IMR-90 (cell line): ENCODE results near the gene SINHCAF. TPM values are rescaled to one million over a fixed set of nuclear protein-coding genes. Genes with fewer than 3 reads are reported as not detected.

Source experiments
- ATAC-seq: fragments of 200-7000 bp; cut with Tn5 transposase; 2 replicates; pipeline ENCODE4 v1.9.1; 2020; ENCODE audit warnings: low read depth, mild to moderate bottlenecking, moderate library complexity
- BruUV-seq: library from RNA; stranded (reverse); fragments of 400-500 nt; replicated peaks from 2 replicates; lab custom pipeline; 2021; lab: Mats Ljungman, UMichigan
- CTCF ChIA-PET: fragments of 300-600 bp; formaldehyde crosslinking; extraction: SDS; loops from one replicate; lab custom pipeline; 2021; ENCODE audit warnings: antibody characterized with exemption; lab: Yijun Ruan, JAX
- POLR2A ChIA-PET: fragments of 300-600 bp; sonication (Branson Sonifier 250); formaldehyde crosslinking; loops from one replicate; lab custom pipeline; 2022; ENCODE audit warnings: antibody characterized with exemption; ENCODE audit not compliant: unreplicated experiment; lab: Charles Lee
- DNase-seq: peaks from one replicate; pipeline ENCODE4 v3.0.0; 2013
- H2AFZ ChIP-seq: replicated peaks from 2 replicates; pipeline ENCODE3; 2013; ENCODE audit warnings: low read length, mild to moderate bottlenecking; ENCODE audit not compliant: poor library complexity
- H2AK5ac ChIP-seq: 2 replicates; pipeline ENCODE4 v1.6.1; 2013; ENCODE audit warnings: low read depth, low read length, inconsistent platforms
- H2AK9ac ChIP-seq: replicated peaks from 2 replicates; pipeline ENCODE3; 2013; ENCODE audit warnings: mild to moderate bottlenecking, low read depth, low read length, moderate library complexity; ENCODE audit not compliant: poor library complexity
- H2BK120ac ChIP-seq: 2 replicates; pipeline ENCODE4 v1.6.1; 2013; ENCODE audit warnings: low read depth, low read length, inconsistent platforms
- H2BK15ac ChIP-seq: 3 replicates; pipeline ENCODE4 v1.6.1; 2013; ENCODE audit warnings: low read depth, low read length, inconsistent platforms
- H2BK20ac ChIP-seq: 2 replicates; pipeline ENCODE4 v1.6.1; 2013; ENCODE audit warnings: low read depth, mild to moderate bottlenecking, inconsistent platforms, low read length, moderate library complexity
- H2BK5ac ChIP-seq: 2 replicates; pipeline ENCODE4 v1.6.1; 2013; ENCODE audit warnings: mild to moderate bottlenecking, low read depth, low read length, inconsistent platforms; ENCODE audit not compliant: poor library complexity, severe bottlenecking
- H3K14ac ChIP-seq: replicated peaks from 2 replicates; pipeline ENCODE4 v1.6.1; 2013; ENCODE audit warnings: low read depth, low read length, inconsistent platforms
- H3K18ac ChIP-seq: 2 replicates; pipeline ENCODE4 v1.6.1; 2013; ENCODE audit warnings: low read depth, low read length, control low read depth
- H3K23ac ChIP-seq: 2 replicates; pipeline ENCODE4 v1.6.1; 2013; ENCODE audit warnings: low read depth, low read length, inconsistent platforms
- H3K27ac ChIP-seq: 2 replicates; pipeline ENCODE4 v1.5.1; 2013; ENCODE audit warnings: mild to moderate bottlenecking, control low read depth, low read length; ENCODE audit not compliant: insufficient read depth
- H3K27me3 ChIP-seq: 2 replicates; pipeline ENCODE4 v1.6.1; 2013; ENCODE audit warnings: low read length; ENCODE audit not compliant: control insufficient read depth, insufficient read depth
- H3K36me3 ChIP-seq: 2 replicates; pipeline ENCODE4 v1.6.1; 2013; ENCODE audit warnings: low read length, mixed read lengths; ENCODE audit not compliant: control insufficient read depth, insufficient read depth
- H3K4ac ChIP-seq: 2 replicates; pipeline ENCODE4 v1.6.1; 2013; ENCODE audit warnings: low read depth, low read length, inconsistent platforms
- H3K4me1 ChIP-seq: 2 replicates; pipeline ENCODE4 v1.6.1; 2013; ENCODE audit warnings: low read length, mixed read lengths; ENCODE audit not compliant: control insufficient read depth, insufficient read depth
- H3K4me2 ChIP-seq: 2 replicates; pipeline ENCODE4 v1.6.1; 2013; ENCODE audit warnings: low read depth, mild to moderate bottlenecking, control low read depth, low read length, moderate library complexity
- H3K4me3 ChIP-seq: 2 replicates; pipeline ENCODE4 v1.5.1; 2013; ENCODE audit warnings: low read depth, mild to moderate bottlenecking, control low read depth, low read length, moderate library complexity; ENCODE audit not compliant: insufficient read depth
- H3K56ac ChIP-seq: 2 replicates; pipeline ENCODE4 v1.6.1; 2013; ENCODE audit warnings: low read length, inconsistent platforms; ENCODE audit not compliant: insufficient read depth; ENCODE audit errors: extremely low read depth
- H3K79me1 ChIP-seq, 2 experiments: 2 replicates each; pipeline ENCODE4 v1.6.1; 2013; ENCODE audit warnings: low read length in 2 of 2, inconsistent platforms in 1 of 2, low read depth in 1 of 2
- H3K9ac ChIP-seq: 2 replicates; pipeline ENCODE4 v1.6.1; 2013; ENCODE audit warnings: low read depth, low read length, control low read depth
- H3K9me1 ChIP-seq: 2 replicates; pipeline ENCODE4 v1.6.1; 2013; ENCODE audit warnings: low read length, inconsistent platforms; ENCODE audit not compliant: insufficient read depth
- H3K9me3 ChIP-seq: 2 replicates; pipeline ENCODE4 v1.6.1; 2013; ENCODE audit warnings: low read length; ENCODE audit not compliant: control insufficient read depth, insufficient read depth
- H4K20me1 ChIP-seq: 2 replicates; pipeline ENCODE4 v1.6.1; 2013; ENCODE audit warnings: low read length, inconsistent platforms; ENCODE audit not compliant: insufficient read depth
- H4K5ac ChIP-seq: 2 replicates; pipeline ENCODE4 v1.6.1; 2013; ENCODE audit warnings: mild to moderate bottlenecking, low read depth, low read length, control low read depth
- H4K8ac ChIP-seq, 2 experiments: 2 replicates each; pipeline ENCODE4 v1.6.1; 2013; ENCODE audit warnings: low read depth in 2 of 2, low read length in 2 of 2, control low read depth in 1 of 2, inconsistent platforms in 1 of 2
- H4K91ac ChIP-seq: 2 replicates; pipeline ENCODE4 v1.6.1; 2013; ENCODE audit warnings: low read depth, low read length, inconsistent platforms; ENCODE audit not compliant: insufficient read depth
- CEBPB ChIP-seq: IDR thresholded peaks from 2 replicates; pipeline ENCODE4 v1.6.1; 2012; ENCODE audit warnings: low read depth, low read length, improper control_type of control experiment
- CHD1 ChIP-seq: IDR thresholded peaks from 2 replicates; pipeline ENCODE4 v1.6.1; 2012; ENCODE audit warnings: low read depth, low read length, improper control_type of control experiment
- FOS ChIP-seq: fragments of 150-350 bp; IDR thresholded peaks from 2 replicates; pipeline ENCODE4 v1.6.1; 2016; ENCODE audit warnings: low read depth, low read length
- NFE2L2 ChIP-seq: fragments of 150-350 bp; IDR thresholded peaks from 2 replicates; pipeline ENCODE4 v1.6.1; 2016; ENCODE audit warnings: low read depth, mild to moderate bottlenecking, low read length
- WGBS, 2 experiments: methylation state at CpG; one replicate each; pipeline versions ENCODE4 v1.1.5 to v1.1.7; 2013; ENCODE audit warnings: missing lambda C conversion rate in 2 of 2; ENCODE audit not compliant: insufficient read length in 1 of 2; ENCODE audit errors: extremely low coverage in 2 of 2; 5-methylcytosine and 5-hydroxymethylcytosine counted together
- dilution Hi-C: fragments of 300-500 bp; cut with HindIII; formaldehyde crosslinking; loops from one replicate; pipeline ENCODE4 v1.14.3; 2018; ENCODE audit warnings: low sequenced_read_pairs; ENCODE audit not compliant: unreplicated experiment
- in situ Hi-C: fragments of 300-500 bp; cut with MboI; formaldehyde crosslinking; loops from 3 replicates; pipeline ENCODE4 v1.14.3; 2019; ENCODE audit warnings: low sequenced_read_pairs, inconsistent platforms, mixed read lengths
- intact Hi-C: fragments of 100-400 bp; cut with micrococcal nuclease; formaldehyde crosslinking; loops from 2 replicates; pipeline ENCODE4 v1.10.0; 2022
- polyA plus RNA-seq, 3 experiments: library from polyadenylated mRNA; depleted of rRNA; stranded (reverse); fragments of >200 nt; gene quantifications; 2 replicates each; pipeline ENCODE4 v1.2.3, GENCODE V29; 2012; ENCODE audit warnings: low replicate concordance in 1 of 3
- total RNA-seq: library from RNA; depleted of rRNA; stranded (reverse); fragments of >200 nt; gene quantifications from 2 replicates; pipeline ENCODE4 v1.2.3, GENCODE V29; 2012
- TF ChIP-seq, protein P1 (sequence below): fragments of 150-350 bp; IDR thresholded peaks from 2 replicates; pipeline ENCODE4 v1.6.1; 2017; ENCODE audit warnings: mild to moderate bottlenecking, antibody characterized with exemption, low read length, low read depth
- TF ChIP-seq, protein P2 (sequence below): fragments of 150-350 bp; IDR thresholded peaks from 2 replicates; pipeline ENCODE4 v1.6.1; 2016; ENCODE audit warnings: low read depth, mild to moderate bottlenecking, low read length, moderate library complexity, borderline replicate concordance

The SINHCAF gene
- total and polyA plus RNA-seq, 2 of the 4 experiments (the other 2 are of a cell fraction), result 21.6 to 30.8 TPM

DNA sequence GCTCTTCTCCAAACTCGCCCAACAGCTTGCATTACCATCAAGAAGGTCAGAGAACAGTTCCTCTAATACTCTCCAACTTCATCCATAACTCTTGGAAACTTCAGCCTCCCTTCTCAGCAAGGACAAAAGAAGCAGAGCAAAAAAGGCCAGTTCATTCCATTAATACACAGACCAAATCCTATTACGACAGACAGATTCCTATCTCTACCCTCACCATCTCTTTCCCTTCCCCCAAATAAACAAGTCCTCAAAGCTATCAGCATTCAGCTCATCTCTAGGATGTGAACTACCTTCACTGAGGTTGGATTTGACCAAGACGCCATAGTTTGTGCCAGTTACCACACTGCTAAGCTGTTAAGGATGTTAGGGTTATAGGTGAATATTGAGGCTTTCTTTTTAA, 25.2 kb downstream of the SINHCAF start:
- H2AFZ ChIP-seq, result no peak overlapping the region
- DNase-seq, result no peak
- H3K27me3 ChIP-seq, result no peaks in the 10 kb centered on the region
- no peak overlapping the region for H3K56ac ChIP-seq
- peaks cover 17% of the 10 kb centered on the region for H3K36me3 ChIP-seq
- H3K18ac ChIP-seq, result 0 out of 2 replicates have a peak overlapping the region, but pooled peaks have one; percentile 43
- H2AK9ac ChIP-seq, result no peak overlapping the region
- H3K9ac ChIP-seq, result no peak overlapping the region
- H2BK15ac ChIP-seq, result no peak overlapping the region
- H2BK5ac ChIP-seq, result no peak overlapping the region
- peak overlapping the region; percentile 50; the same call in 1 of the 2 replicates for H3K4me2 ChIP-seq
- H4K5ac ChIP-seq, result no peak overlapping the region
- H3K79me1 ChIP-seq, result peaks cover 52 to 68% of the 10 kb centered on the region in 2 experiments
- POLR2A ChIA-PET, result no interaction called here
- H3K4me3 ChIP-seq, result no peak overlapping the region
- H3K9me1 ChIP-seq, result peaks cover 6% of the 10 kb centered on the region; the same call in 1 of the 2 replicates
- WGBS, 2 experiments, result 100% methylated on average over 1 of the region's 3 CpGs; no CpG with 5 or more reads in 1 of the 2 experiments
- no peak overlapping the region for H2BK20ac ChIP-seq
- BruUV-seq, result no TSS peak
- H3K23ac ChIP-seq, result no peak overlapping the region
- no peak overlapping the region for H3K14ac ChIP-seq
- no peak overlapping the region for H4K8ac ChIP-seq
- H4K91ac ChIP-seq, result no peak overlapping the region
- TF ChIP-seq, protein P1, sequence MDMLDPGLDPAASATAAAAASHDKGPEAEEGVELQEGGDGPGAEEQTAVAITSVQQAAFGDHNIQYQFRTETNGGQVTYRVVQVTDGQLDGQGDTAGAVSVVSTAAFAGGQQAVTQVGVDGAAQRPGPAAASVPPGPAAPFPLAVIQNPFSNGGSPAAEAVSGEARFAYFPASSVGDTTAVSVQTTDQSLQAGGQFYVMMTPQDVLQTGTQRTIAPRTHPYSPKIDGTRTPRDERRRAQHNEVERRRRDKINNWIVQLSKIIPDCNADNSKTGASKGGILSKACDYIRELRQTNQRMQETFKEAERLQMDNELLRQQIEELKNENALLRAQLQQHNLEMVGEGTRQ, result no peak
- TF ChIP-seq NFE2L2 (no peak), FOS (no peak), CEBPB (no peak), CHD1 (no peak)
- TF ChIP-seq, protein P2, sequence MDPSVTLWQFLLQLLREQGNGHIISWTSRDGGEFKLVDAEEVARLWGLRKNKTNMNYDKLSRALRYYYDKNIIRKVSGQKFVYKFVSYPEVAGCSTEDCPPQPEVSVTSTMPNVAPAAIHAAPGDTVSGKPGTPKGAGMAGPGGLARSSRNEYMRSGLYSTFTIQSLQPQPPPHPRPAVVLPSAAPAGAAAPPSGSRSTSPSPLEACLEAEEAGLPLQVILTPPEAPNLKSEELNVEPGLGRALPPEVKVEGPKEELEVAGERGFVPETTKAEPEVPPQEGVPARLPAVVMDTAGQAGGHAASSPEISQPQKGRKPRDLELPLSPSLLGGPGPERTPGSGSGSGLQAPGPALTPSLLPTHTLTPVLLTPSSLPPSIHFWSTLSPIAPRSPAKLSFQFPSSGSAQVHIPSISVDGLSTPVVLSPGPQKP, result no peak
- H3K9me3 ChIP-seq, result no peaks in the 10 kb centered on the region
- no peak overlapping the region for H2AK5ac ChIP-seq
- H4K20me1 ChIP-seq, result peaks cover 3% of the 10 kb centered on the region; the same call in 1 of the 2 replicates
- peak; percentile 54 for ATAC-seq
- no peak overlapping the region for H2BK120ac ChIP-seq
- H3K27ac ChIP-seq, result no peak overlapping the region
- H3K4ac ChIP-seq, result no peak overlapping the region
- in situ Hi-C loops (no loop called here), dilution Hi-C loops (no loop called here), intact Hi-C loops (no loop called here)
- H3K4me1 ChIP-seq, result peaks cover 6% of the 10 kb centered on the region
- CTCF ChIA-PET, result interaction anchor here (0.6 to 1.4 kb wide), 2 partner anchors 29 to 1404 kb away, joined by 5 to 9 read pairs; no protein-coding TSS in a partner anchor
